ENCODE data around the gene TEX22.

DNA sequence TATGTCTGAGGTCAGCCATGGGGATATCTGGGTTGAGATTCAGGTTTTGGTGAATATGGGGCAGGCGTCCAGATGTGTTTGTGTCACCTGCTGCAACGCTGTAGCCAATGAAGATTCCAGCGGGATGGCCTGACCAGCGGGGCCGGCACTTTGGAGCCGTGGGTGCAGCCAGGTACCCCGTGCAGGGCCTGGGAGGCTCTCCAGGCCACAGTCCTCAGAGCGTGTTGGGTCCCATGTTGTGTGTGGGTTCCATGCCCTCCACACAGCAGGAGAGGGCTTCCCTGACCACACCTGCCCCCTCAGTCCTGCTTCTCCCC lies 2.8 kb upstream of the TEX22 start:
- TF ChIP-seq, protein P1, sequence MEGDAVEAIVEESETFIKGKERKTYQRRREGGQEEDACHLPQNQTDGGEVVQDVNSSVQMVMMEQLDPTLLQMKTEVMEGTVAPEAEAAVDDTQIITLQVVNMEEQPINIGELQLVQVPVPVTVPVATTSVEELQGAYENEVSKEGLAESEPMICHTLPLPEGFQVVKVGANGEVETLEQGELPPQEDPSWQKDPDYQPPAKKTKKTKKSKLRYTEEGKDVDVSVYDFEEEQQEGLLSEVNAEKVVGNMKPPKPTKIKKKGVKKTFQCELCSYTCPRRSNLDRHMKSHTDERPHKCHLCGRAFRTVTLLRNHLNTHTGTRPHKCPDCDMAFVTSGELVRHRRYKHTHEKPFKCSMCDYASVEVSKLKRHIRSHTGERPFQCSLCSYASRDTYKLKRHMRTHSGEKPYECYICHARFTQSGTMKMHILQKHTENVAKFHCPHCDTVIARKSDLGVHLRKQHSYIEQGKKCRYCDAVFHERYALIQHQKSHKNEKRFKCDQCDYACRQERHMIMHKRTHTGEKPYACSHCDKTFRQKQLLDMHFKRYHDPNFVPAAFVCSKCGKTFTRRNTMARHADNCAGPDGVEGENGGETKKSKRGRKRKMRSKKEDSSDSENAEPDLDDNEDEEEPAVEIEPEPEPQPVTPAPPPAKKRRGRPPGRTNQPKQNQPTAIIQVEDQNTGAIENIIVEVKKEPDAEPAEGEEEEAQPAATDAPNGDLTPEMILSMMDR (IDR thresholded peaks at IDR 0.05) = no peak
- TF ChIP-seq POLR2A (IDR thresholded peaks at IDR 0.05) = no peak
